Caki2 (cell line): ENCODE data around the gene PPM1L. TPM values are rescaled to one million over a fixed set of nuclear protein-coding genes. Genes with fewer than 3 reads are reported as not detected.
A peak's percentile ranks its signal among the peaks of the same experiment; 100 is the strongest.

Experiments
- DNase-seq: peaks from one replicate; pipeline ENCODE4 v3.0.0-alpha.2; 2015; ENCODE audit warnings: low read depth
- in situ Hi-C: cut with HindIII; loops from 2 replicates; pipeline ENCODE4 v1.10.0; 2016; ENCODE audit warnings: low sequenced_read_pairs, low pct_unique_long_range_greater_than_20kb, mixed read lengths
- total RNA-seq: library from RNA; depleted of rRNA; stranded (reverse); fragments of >200 nt; shearing (Covaris generic); gene quantifications from 2 replicates; pipeline ENCODE4 v1.2.3, GENCODE V29; 2014; ENCODE audit warnings: low replicate concordance

PPM1L gene
- total RNA-seq, 1 experiment from 2014 or later: 1.2 TPM

DNA sequence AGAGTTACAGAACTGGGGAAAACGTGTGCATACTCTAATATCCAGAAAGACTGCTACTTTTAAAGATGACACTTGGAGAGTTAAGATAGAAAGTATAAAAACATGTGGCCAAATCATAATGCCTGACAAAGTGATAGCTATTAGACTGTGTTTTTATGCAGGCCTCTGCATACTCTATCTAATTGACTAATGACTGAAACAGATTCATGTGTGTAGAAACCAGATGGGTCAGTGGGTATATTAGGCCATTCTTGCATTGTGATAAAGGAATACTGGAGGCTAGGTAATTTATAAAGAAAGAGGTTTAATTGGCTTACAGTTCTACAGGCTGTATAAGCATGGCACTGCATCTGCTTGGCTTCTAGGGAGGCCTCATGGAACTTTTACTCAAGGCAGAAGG, 71.5 kb downstream of the PPM1L start:
- in situ Hi-C loops: no loop called here
- DNase-seq: no peak

DNA sequence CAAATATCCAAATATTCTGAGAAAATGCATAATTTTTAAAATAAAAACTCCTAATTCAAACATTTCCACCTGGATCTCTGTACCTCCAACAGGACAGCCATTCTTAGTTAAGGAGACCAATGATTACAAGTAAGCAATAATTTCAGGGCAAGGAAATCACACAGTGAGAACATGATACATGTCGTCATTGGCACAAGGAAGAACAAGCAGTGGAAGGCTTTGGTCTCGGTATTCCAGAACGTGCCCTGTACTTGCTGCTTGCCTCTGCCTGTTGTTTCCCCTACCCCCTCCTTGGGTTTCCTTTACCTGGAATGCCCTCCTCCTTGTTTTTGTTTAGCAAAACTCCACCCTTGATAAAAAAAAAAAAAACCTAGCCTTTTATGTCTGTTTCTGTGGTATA, 72.8 kb downstream of the PPM1L start:
- no peak for DNase-seq
- in situ Hi-C loops: no loop called here

DNA sequence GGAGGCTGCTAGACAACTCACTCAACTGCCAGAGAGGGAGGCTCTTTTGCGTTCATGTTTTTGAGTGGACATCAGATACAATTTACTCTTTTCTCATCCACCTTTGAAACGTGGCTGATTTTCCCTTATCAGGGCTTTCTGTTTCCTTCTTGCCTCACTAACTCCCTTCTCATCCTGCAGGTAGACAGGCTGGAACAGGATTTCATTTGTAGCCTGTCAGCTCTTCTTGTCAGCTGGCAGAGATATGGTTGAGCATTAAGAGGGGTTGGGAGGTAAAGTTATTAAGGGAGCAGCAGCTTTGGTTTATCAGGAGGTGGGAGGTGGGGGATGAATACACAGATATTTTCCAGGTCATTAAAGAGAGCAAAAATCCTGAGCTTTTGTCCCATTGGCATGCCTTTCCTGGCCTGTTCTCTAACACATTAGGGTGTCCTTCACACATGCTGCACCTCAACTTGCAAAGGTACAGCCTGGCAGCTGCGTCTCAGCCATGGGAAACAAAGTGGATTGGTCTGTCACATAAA, 73.5 kb downstream of the PPM1L start:
- in situ Hi-C loops: no loop called here
- DNase-seq: no peak

- no peak for DNase-seq
- in situ Hi-C loops: no loop called here
Observed at GRCh38 chr3:160830796-160831195, 74.8 kb downstream of the PPM1L start.

GRCh38 chr3:160831401-160831800, 75.4 kb downstream of the PPM1L start:
- DNase-seq: no peak
- in situ Hi-C loops: no loop called here

GRCh38 chr3:160837394-160837980, 81.5 kb downstream of the PPM1L start:
- in situ Hi-C loops: no loop called here

GRCh38 chr3:160840590-160840989, 84.6 kb downstream of the PPM1L start:
- in situ Hi-C loops: no loop called here
- DNase-seq: no peak

More at GRCh38 chr3:160837394-160837980, 81.5 kb downstream of the PPM1L start:
- peak; percentile 3 for DNase-seq

- no peak for DNase-seq
- in situ Hi-C loops: no loop called here
Observed at GRCh38 chr3:160841455-160841854, 85.4 kb downstream of the PPM1L start.

GRCh38 chr3:160842021-160843005, 86.3 kb downstream of the PPM1L start:
- DNase-seq: no peak
- in situ Hi-C loops: no loop called here

- DNase-seq: no peak
- in situ Hi-C loops: no loop called here
Observed at GRCh38 chr3:160851629-160852210, 95.7 kb downstream of the PPM1L start.

DNA sequence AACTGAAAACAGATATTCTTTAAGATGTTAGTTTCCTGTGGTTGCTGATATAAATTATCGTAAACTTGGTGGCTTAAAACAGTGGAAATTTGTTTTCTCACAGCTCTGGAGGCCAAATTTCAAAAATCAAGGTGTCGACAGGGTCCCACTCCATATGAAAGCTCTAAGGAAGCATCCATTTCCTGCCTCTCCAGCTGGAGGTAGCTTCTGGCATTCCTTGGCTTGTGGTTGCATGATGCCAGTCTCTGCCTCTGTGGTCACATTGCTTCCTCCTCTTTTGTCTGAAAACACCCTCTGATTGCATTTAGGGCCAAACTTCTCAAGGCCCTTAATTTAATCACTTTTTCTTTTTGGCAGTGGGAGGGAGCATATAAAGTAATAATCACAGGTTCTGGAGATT, 96.8 kb downstream of the PPM1L start:
- DNase-seq: no peak
- in situ Hi-C loops: no loop called here

GRCh38 chr3:160856450-160856849, 100.4 kb downstream of the PPM1L start:
- DNase-seq: no peak
- in situ Hi-C loops: no loop called here

DNA sequence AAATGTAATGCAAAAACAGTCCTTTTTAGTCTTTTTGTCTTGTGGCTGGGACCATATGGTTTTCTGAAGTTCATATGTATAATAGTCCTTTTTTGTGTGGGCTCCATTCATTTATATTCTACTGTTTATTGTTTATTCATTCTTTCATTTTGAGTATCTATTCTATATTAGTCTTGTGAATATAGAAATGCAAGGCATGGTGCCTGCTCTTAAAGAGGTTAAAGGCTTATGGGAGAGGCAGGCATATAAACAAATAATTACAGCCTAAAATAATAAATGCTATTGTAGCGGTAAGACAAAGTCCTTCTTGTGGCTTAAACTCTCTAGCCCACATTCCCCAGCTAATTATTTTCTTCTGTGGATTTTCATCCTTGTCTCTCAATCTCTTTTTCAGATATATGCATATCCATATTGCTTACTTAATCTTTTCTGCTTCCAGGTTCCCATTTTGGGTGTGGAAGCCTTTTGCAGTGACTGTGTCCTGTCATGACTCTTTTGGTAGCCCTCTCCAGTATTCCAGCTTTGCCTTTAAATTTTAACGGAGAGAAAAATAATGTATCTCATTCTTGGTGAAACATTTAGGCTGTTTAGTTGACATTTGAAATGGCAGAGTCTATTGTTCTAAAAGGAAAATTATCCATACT, 101.6 kb downstream of the PPM1L start:
- in situ Hi-C loops: no loop called here
- DNase-seq: no peak

DNA sequence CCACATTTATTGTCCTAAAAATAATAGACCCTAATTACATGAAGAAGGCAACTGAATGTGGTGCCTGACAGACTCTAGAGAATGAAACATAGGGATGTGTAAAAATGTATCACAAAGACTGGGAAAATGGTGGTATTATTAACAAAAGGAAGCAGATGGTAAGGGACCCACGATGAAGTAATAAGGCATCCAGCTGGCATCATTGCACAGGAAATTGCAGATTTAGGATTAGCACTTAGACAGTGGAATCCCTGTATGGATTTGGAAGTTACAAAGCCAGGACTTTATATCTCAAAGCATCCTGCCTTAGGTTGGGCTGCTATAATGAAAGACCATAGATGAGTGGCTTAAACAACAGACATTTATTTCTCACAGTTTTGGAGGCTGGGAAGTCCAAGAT, 104.3 kb downstream of the PPM1L start:
- DNase-seq: no peak
- in situ Hi-C loops: no loop called here

DNA sequence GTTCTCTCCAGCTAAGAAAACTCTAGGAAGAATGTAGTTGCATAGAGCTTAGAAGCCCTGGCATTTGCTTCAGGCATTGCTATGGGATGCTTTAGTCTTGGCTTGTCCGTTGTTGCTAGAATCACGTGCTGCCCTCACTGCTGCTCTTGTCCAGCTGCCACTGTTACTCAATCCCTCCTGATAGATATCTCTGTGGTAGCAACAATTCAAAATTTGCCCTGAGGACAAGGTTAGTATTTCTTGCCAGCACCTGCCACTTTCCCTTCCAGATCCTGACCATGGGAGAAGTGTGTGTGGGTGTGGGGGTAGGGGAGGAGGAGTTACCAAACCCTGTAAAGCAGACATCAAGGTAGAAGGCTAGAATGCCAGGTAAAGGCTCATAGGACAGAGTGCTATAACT, 113.8 kb downstream of the PPM1L start:
- in situ Hi-C loops: no loop called here
- no peak for DNase-seq

GRCh38 chr3:160870327-160870726, 114.3 kb downstream of the PPM1L start:
- in situ Hi-C loops: no loop called here
- DNase-seq: no peak

DNA sequence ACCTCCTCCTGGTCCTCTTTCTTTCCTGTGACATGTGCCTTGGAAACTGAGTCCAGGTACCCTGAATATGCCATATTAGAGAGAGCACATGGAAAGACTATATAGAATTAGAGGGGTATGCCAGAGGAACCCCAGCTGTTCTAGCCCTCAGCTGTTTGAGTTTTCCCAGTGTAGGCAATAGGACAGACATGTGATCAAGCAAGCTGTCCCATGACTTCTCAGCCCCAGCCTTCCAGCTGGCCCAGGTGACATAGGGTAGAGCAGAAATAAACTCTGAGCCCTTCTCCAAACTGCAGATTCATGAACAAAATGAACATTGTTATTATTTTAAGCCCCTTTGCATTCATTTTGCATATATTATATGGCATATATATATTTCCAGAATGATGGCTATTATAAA, 118.7 kb downstream of the PPM1L start:
- DNase-seq: no peak
- in situ Hi-C loops: no loop called here

DNA sequence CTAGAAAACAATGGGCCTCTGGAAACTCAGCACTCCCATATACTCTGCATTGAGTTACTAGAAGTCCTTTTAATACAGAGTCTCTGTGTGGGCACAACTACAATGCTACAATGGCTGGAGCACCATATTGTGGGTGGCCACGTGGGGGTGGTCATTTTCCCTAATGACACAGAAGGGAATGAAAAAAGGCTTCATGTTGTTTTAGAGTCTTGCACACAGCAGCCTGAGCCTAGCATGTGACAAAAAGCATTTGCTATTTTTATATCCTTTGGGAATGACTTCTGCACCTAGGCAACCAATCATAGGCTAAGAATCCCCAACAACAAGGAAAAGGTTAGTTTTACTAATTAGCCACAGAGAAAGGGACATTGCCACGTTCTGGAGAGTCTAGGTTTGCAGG, 120.6 kb downstream of the PPM1L start:
- in situ Hi-C loops: no loop called here

GRCh38 chr3:160879859-160880258, 123.8 kb downstream of the PPM1L start:
- no peak for DNase-seq
- in situ Hi-C loops: no loop called here

More for the DNA sequence above, 120.6 kb downstream of the PPM1L start:
- no peak for DNase-seq
